Pancreas (tissue), 10 donors: ENCODE measurements around the gene GNAQ. TPM values are rescaled to one million over a fixed set of nuclear protein-coding genes. Genes with fewer than 3 reads are reported as not detected.
A peak's percentile ranks its signal among the peaks of the same experiment; 100 is the strongest.

ENCODE experiments used
- ATAC-seq, 4 donors: fragments of 200-7000 bp; cut with Tn5 transposase; one replicate each; pipeline versions ENCODE4 v1.8.0 to v1.9.1; 2020; ENCODE audit warnings: mild to moderate bottlenecking in 4 of 4, moderate library complexity in 4 of 4
- DNase-seq, 6 donors: peaks; one replicate each; pipeline ENCODE4 v3.0.0-alpha.2; 2020
- FAIRE-seq: peaks from 2 replicates; lab custom pipeline; 2012; peaks lifted over from hg19 to GRCh38; lab: Jason Lieb, UNC
- H3K27ac ChIP-seq, 4 donors: fragments of 200-600 bp; sonication (generic); 1 replicate in 3 of 4; 2 replicates in 1 of 4; pipeline versions ENCODE4 v1.5.0 to v1.8.0; 2020
- H3K27me3 ChIP-seq, 4 donors: fragments of 200-600 bp; one replicate each; pipeline ENCODE4 v1.8.0; 2021
- H3K36me3 ChIP-seq, 3 donors: fragments of 200-600 bp; sonication (generic) in 1 of 3; one replicate each; pipeline versions ENCODE4 v1.5.0 to v1.8.0; 2020 to 2021
- H3K4me1 ChIP-seq, 3 donors: fragments of 200-600 bp; one replicate each; pipeline ENCODE4 v1.8.0; 2021
- H3K4me3 ChIP-seq, 4 donors: fragments of 200-600 bp; sonication (generic) in 2 of 4; one replicate each; pipeline versions ENCODE4 v1.5.0 to v1.8.0; 2020 to 2021
- H3K9me3 ChIP-seq, 4 donors: fragments of 200-600 bp; one replicate each; pipeline ENCODE4 v1.8.0; 2021
- WGBS, 2 donors: extraction: QIAGEN DNeasy Blood & Tissue Kit; methylation state at CpG; one replicate each; pipeline ENCODE4 v1.1.7; 2013; 5-methylcytosine and 5-hydroxymethylcytosine counted together
- intact Hi-C, 3 donors: fragments of 100-400 bp; cut with DNase I; formaldehyde crosslinking; loops; one replicate each; pipeline versions ENCODE4 v1.11.1 to v1.14.2; 2022
- polyA plus RNA-seq, 2 donors: library from polyadenylated mRNA; stranded (reverse); fragments of 200-250 nt; gene quantifications; one replicate each; pipeline ENCODE4 v1.2.3, GENCODE V29; 2013
- total RNA-seq, 6 donors: library from RNA; stranded (reverse); fragmentation: NEBNext Ultra II Directional in 4 of 6; extraction: Animal tissue kit (Norgen Biotek cat#: 25700) in 4 of 6; gene quantifications; one replicate each; pipeline versions ENCODE4 v1.2.1 to v1.2.4, GENCODE V29; 2021 to 2023
- TF ChIP-seq, protein P1 (sequence below), 4 donors: fragments of 200-600 bp; sonication (generic) in 3 of 4; IDR thresholded peaks; one replicate each; pipeline versions ENCODE4 v1.5.0 to v1.8.0; 2021; ENCODE audit warnings: antibody characterized with exemption in 4 of 4
- donor health status: healthy with polysubstance abuse.
- donor health status: DM: no; HTN: no; CAD: no; lungs with moderate emphysema.
- donor health status: DM: no; HTN: no; CAD: no.
- donor health status: control.
- donor health status: control.
- donor health status: Bipolar disorder and iron deficiency.
- donor health status: DM: yes; HTN: yes; CAD: no.
- donor health status: DM: no; HTN: no; CAD: no.
- donor health status: DM: no; HTN: no; CAD: no.
- donor health status: DM: yes; HTN: yes; CAD: no.

GNAQ gene
- total and polyA plus RNA-seq, 8 donors = 6.7 to 33.8 (median 18.2) TPM

DNA sequence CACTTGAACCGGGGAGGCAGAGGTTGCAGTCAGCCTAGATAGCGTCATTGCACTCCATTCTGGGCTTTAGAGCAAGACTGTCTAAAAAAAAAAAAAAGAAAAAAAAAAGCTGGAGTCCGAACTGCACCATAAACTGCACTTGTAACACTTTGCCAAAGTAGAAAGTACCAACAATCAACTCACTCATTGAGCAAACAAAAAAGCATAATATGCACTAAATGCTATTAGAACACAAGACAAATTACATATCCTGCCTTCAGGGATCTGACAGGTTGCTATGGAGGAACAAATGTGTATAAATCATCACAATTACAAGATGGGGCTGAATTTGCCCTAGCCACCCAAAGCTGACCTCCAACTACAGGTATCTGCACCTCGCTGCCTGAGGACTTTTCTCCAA lies 27.9 kb downstream of the GNAQ start:
- Histone ChIP-seq H3K4me1 (peaks cover 17 to 45% (median 27%) of the 10 kb centered on the region in 3 donors), H3K36me3 (no peaks in the 10 kb centered on the region), H3K9me3 (no peaks in the 10 kb centered on the region), H3K4me3 (no peak overlapping the region), H3K27ac (no peak overlapping the region), H3K27me3 (no peaks in the 10 kb centered on the region)
- TF ChIP-seq, protein P1, sequence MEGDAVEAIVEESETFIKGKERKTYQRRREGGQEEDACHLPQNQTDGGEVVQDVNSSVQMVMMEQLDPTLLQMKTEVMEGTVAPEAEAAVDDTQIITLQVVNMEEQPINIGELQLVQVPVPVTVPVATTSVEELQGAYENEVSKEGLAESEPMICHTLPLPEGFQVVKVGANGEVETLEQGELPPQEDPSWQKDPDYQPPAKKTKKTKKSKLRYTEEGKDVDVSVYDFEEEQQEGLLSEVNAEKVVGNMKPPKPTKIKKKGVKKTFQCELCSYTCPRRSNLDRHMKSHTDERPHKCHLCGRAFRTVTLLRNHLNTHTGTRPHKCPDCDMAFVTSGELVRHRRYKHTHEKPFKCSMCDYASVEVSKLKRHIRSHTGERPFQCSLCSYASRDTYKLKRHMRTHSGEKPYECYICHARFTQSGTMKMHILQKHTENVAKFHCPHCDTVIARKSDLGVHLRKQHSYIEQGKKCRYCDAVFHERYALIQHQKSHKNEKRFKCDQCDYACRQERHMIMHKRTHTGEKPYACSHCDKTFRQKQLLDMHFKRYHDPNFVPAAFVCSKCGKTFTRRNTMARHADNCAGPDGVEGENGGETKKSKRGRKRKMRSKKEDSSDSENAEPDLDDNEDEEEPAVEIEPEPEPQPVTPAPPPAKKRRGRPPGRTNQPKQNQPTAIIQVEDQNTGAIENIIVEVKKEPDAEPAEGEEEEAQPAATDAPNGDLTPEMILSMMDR (IDR thresholded peaks at IDR 0.05) = no peak
- FAIRE-seq = no peak
- no peak for DNase-seq
- intact Hi-C loops = loop anchor here in 1 of 3 donors (10.0 kb wide), 1 partner anchor 59 kb away; no protein-coding TSS in a partner anchor
- peak in 3 of 4 donors; percentile 5 to 23 (median 23) for ATAC-seq
- 73% methylated on average over 4 of the region's 4 CpGs for WGBS, 2 donors

DNA sequence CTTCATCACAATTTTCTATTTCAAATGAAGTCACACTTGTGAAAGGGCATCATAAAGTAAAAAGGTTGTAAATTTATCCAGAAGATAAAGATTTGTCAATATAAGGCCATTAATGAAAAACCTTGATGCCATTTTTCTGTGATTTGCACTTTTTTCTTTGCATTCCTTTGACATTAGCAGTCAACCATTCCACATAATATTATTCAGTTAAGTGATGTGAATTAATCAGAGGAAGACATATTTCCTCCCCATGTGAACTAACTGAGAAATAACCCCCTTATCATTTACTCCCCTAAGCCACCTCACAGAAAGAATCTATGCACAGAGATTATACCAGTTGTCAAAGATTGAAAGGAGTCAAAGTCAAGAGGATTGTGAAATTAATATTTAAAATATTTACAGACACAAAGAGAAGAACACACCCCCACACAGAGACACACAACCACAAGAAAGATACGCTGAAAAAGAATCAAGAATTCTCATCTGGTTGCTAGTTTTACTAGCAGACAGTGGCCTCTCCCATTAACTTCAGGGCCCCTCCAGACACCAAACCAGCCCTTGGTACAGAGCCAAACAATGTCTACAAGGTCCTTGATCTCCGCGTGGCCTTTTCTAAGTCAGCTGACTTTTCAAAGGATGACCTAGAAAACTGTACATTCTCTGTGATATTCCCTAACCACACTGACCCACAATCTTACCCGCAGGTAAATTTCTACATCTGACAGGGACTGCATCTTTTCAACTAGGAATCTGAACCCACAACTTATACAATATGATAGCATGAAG lies 29.5 kb downstream of the GNAQ start:
- H3K4me3 ChIP-seq = no peak overlapping the region
- H3K36me3 ChIP-seq = no peaks in the 10 kb centered on the region
- H3K9me3 ChIP-seq = no peaks in the 10 kb centered on the region
- ATAC-seq (no peak), FAIRE-seq (no peak), DNase-seq (no peak)
- 69 to 71% methylated on average over 4 of the region's 4 CpGs for WGBS, 2 donors
- no peaks in the 10 kb centered on the region for H3K27me3 ChIP-seq
- intact Hi-C loops = loop anchor here in 1 of 3 donors (10.0 kb wide), 1 partner anchor 57 kb away; no protein-coding TSS in a partner anchor
- TF ChIP-seq, protein P1 (IDR thresholded peaks at IDR 0.05) = no peak
- peaks cover 14 to 39% (median 21%) of the 10 kb centered on the region in 3 donors for H3K4me1 ChIP-seq
- H3K27ac ChIP-seq = no peak overlapping the region

DNA sequence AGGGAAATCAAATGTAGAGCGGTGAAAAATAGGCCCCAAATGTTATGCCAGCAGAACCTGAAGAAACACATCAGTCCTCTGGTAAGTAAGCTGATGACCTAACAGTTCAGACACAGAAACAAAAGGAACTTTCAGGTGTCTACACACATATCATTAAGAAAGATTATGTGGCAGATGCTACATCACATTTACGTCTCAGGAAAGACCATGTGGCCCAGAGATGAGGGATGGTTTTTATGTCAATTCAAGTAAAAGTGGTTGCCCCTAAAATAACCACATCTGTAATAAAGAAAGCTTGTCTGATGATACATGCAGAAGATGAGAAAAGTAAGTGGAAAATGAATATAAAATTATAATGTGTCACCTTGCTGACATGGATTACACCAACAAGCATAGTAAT lies 31.4 kb downstream of the GNAQ start:
- H3K27ac ChIP-seq = no peak overlapping the region
- no peaks in the 10 kb centered on the region for H3K27me3 ChIP-seq
- no peak for ATAC-seq
- 93 to 97% methylated on average over 2 of the region's 2 CpGs for WGBS, 2 donors
- H3K4me3 ChIP-seq = no peak overlapping the region
- no peaks in the 10 kb centered on the region for H3K36me3 ChIP-seq
- H3K9me3 ChIP-seq = no peaks in the 10 kb centered on the region
- DNase-seq = no peak
- peaks cover 5 to 27% (median 16%) of the 10 kb centered on the region in 3 donors for H3K4me1 ChIP-seq
- intact Hi-C loops = loop anchor here in 1 of 3 donors (10.0 kb wide), 1 partner anchor 55 kb away; no protein-coding TSS in a partner anchor
- no peak for FAIRE-seq
- TF ChIP-seq, protein P1 (IDR thresholded peaks at IDR 0.05) = no peak

DNA sequence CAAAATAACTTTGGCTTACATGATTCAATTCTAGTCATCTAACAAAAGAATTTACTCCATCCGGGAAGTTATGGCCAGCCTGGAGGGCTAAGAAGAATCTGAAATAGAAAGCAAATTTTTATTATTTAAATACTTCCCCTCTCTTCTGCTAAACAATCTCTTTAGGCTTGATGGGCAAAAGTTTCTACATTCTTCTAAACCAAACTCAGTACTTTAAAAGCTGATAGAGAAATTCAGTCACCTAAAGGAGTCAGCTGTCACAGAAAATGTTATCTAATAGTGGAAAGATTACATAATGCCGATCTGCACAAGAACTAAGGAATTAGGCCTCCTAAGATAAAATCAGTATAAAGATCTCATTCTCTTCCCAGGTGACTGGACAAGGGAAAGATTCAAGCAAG lies 32.4 kb downstream of the GNAQ start:
- intact Hi-C loops = no loop called here
- no peaks in the 10 kb centered on the region for H3K36me3 ChIP-seq
- no peaks in the 10 kb centered on the region for H3K27me3 ChIP-seq
- FAIRE-seq (no peak), ATAC-seq (peak in 1 of 4 donors; percentile 13), DNase-seq (no peak)
- TF ChIP-seq, protein P1 (IDR thresholded peaks at IDR 0.05) = no peak
- H3K4me3 ChIP-seq = no peak overlapping the region
- H3K4me1 ChIP-seq = peaks cover 5 to 19% (median 6%) of the 10 kb centered on the region in 3 donors
- H3K9me3 ChIP-seq = no peaks in the 10 kb centered on the region
- 33 to 40% methylated on average over 2 of the region's 2 CpGs for WGBS, 2 donors
- H3K27ac ChIP-seq = peak overlapping the region in 1 of 4 donors; percentile 31
